HepG2 (cell line): Measurements from ENCODE around the gene BCO2. TPM values are rescaled to one million over a fixed set of nuclear protein-coding genes. Genes with fewer than 3 reads are reported as not detected.
A peak's percentile ranks its signal among the peaks of the same experiment; 100 is the strongest.

Experiments
- FOXK1 ChIP-seq: sonication (generic); formaldehyde crosslinking; IDR thresholded peaks from 2 replicates; pipeline ENCODE4 v1.4.0; 2020; ENCODE audit warnings: low read depth, missing genetic modification reagents, borderline replicate concordance
- HNF4A ChIP-seq: sonication (generic); formaldehyde crosslinking; IDR thresholded peaks from 2 replicates; pipeline ENCODE4 v1.4.0; 2020; ENCODE audit warnings: missing genetic modification reagents
- MATR3 ChIP-seq: sonication (generic); formaldehyde crosslinking; IDR thresholded peaks from 2 replicates; pipeline ENCODE4 v1.4.0; 2020; ENCODE audit warnings: missing genetic modification reagents
- MYC ChIP-seq: sonication (generic); formaldehyde crosslinking; IDR thresholded peaks from 2 replicates; pipeline ENCODE4 v1.9.0; 2021; ENCODE audit warnings: missing genetic modification reagents, borderline replicate concordance
- SOX5 ChIP-seq: IDR thresholded peaks from 2 replicates; pipeline ENCODE4 v1.6.1; 2016; ENCODE audit warnings: borderline replicate concordance
- WIZ ChIP-seq: sonication (generic); formaldehyde crosslinking; IDR thresholded peaks from 2 replicates; pipeline ENCODE4 v1.5.1; 2020; ENCODE audit warnings: mild to moderate bottlenecking, missing genetic modification reagents
- ZMYM3 ChIP-seq: sonication (generic); formaldehyde crosslinking; IDR thresholded peaks from 2 replicates; pipeline ENCODE4 v1.5.1; 2020; ENCODE audit warnings: mild to moderate bottlenecking, missing genetic modification reagents
- ZNF468 ChIP-seq: sonication (generic); formaldehyde crosslinking; IDR thresholded peaks from 2 replicates; pipeline ENCODE4 v1.8.0; 2022; ENCODE audit warnings: mild to moderate bottlenecking, moderate library complexity, missing genetic modification reagents
- ZNF607 ChIP-seq: sonication (generic); formaldehyde crosslinking; IDR thresholded peaks from 2 replicates; pipeline ENCODE4 v1.5.1; 2020; ENCODE audit warnings: missing genetic modification reagents, mild to moderate bottlenecking, borderline replicate concordance
- polyA plus RNA-seq, 8 experiments: library from polyadenylated mRNA; depleted of rRNA in 3 of 8; stranded (reverse) in 7 of 8; unstranded in 1 of 8; fragments of >200 nt; fragmentation: Illumina TruSeq in 4 of 8; extraction: Trizol in 4 of 8; gene quantifications; 2 replicates each; pipeline versions ENCODE4 v1.2.1 to v1.2.3, GENCODE V29; 2011 to 2016; ENCODE audit warnings: low read depth in 4 of 8, missing spikeins in 1 of 8, mixed read lengths in 1 of 8; ENCODE audit not compliant: insufficient read depth in 1 of 8
- total RNA-seq, 5 experiments: library from RNA; depleted of rRNA; stranded (reverse); fragments of >200 nt; fragmentation: Illumina TruSeq; extraction: Trizol; gene quantifications; 2 replicates each; pipeline ENCODE4 v1.2.3, GENCODE V29; 2016; ENCODE audit warnings: low read depth in 1 of 5
- TF ChIP-seq, protein P1 (sequence below): sonication (generic); formaldehyde crosslinking; IDR thresholded peaks from 2 replicates; pipeline ENCODE4 v1.4.0; 2020; ENCODE audit warnings: mild to moderate bottlenecking, missing genetic modification reagents
- TF ChIP-seq, protein P2 (sequence below): sonication (generic); formaldehyde crosslinking; IDR thresholded peaks from one replicate; pipeline ENCODE4 v1.5.1; 2020; ENCODE audit warnings: mild to moderate bottlenecking, missing genetic modification reagents; ENCODE audit errors: not compliant biosample characterization
- TF ChIP-seq, protein P3 (sequence below): sonication (generic); formaldehyde crosslinking; IDR thresholded peaks from 2 replicates; pipeline ENCODE4 v1.4.0; 2020; ENCODE audit warnings: missing genetic modification reagents, low read depth, mild to moderate bottlenecking, borderline replicate concordance
- TF ChIP-seq, protein P4 (sequence below): fragments of 450-650 bp; IDR thresholded peaks from 2 replicates; pipeline ENCODE4 v1.6.1; 2016
- TF ChIP-seq, protein P5 (sequence below): sonication (generic); formaldehyde crosslinking; IDR thresholded peaks from 2 replicates; pipeline ENCODE4 v1.8.1; 2023; ENCODE audit warnings: missing genetic modification reagents, inconsistent platforms, borderline replicate concordance

Gene BCO2
- total and polyA plus RNA-seq, 2 of the 13 experiments (the other 11 are each of a cell fraction or from before 2014, with no cell fraction given), result 0.38 to 0.58 TPM

DNA sequence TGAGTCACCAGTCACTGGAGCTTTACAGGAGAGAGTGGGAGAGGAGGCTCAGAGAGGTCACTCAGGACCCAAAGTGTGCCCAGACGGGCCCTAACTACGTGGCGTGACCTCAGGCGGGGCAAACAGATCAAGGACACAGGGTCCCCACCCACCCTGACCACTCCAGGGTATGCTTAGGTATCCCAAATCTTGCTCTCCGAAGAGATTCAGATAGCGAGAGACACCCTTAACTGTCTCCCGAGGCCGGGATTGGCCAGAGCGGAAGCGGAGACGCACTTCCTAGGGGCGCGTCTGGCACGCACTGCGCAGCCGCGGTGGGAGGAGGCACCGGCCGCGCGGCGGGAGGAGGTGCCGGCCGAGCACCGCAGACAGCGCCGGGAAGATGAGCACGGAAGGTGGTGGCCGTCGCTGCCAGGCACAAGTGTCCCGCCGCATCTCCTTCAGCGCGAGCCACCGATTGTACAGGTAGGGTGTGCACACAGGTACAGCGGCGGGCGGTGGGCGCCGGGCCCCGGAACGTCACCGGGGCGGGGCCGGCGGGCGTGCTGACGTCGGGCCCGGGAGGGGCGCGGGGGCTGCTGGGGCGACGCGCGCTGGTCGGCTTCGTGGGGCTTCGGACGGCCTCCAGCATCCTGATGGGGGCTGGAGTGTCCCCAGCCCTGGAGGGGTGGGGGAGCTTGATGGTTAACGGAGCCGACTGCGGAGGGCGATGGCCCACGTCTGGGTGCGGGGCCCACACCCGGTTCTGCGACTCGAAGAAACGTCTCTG lies 50.9 kb downstream of the BCO2 start, which contains the start of gene PTS (continued):
- peak; percentile 62; the same call in 1 of the 2 replicates for TF ChIP-seq HNF4A (CRISPR knock-in tag)
- TF ChIP-seq MATR3 (CRISPR knock-in tag), result no peak
- TF ChIP-seq FOXK1 (CRISPR knock-in tag), result peak; percentile 68; the same call in 1 of the 2 replicates
- TF ChIP-seq, protein P1, sequence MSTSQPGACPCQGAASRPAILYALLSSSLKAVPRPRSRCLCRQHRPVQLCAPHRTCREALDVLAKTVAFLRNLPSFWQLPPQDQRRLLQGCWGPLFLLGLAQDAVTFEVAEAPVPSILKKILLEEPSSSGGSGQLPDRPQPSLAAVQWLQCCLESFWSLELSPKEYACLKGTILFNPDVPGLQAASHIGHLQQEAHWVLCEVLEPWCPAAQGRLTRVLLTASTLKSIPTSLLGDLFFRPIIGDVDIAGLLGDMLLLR (CRISPR knock-in tag), result peak; percentile 61; the same call in 1 of the 2 replicates
- peak; percentile 84; the same call in 1 of the 2 replicates for TF ChIP-seq ZNF607 (CRISPR knock-in tag)
- peak; percentile 74 for TF ChIP-seq ZMYM3 (CRISPR knock-in tag)
- TF ChIP-seq WIZ (CRISPR knock-in tag), result peak; percentile 79; the same call in 1 of the 2 replicates
- TF ChIP-seq, protein P2, sequence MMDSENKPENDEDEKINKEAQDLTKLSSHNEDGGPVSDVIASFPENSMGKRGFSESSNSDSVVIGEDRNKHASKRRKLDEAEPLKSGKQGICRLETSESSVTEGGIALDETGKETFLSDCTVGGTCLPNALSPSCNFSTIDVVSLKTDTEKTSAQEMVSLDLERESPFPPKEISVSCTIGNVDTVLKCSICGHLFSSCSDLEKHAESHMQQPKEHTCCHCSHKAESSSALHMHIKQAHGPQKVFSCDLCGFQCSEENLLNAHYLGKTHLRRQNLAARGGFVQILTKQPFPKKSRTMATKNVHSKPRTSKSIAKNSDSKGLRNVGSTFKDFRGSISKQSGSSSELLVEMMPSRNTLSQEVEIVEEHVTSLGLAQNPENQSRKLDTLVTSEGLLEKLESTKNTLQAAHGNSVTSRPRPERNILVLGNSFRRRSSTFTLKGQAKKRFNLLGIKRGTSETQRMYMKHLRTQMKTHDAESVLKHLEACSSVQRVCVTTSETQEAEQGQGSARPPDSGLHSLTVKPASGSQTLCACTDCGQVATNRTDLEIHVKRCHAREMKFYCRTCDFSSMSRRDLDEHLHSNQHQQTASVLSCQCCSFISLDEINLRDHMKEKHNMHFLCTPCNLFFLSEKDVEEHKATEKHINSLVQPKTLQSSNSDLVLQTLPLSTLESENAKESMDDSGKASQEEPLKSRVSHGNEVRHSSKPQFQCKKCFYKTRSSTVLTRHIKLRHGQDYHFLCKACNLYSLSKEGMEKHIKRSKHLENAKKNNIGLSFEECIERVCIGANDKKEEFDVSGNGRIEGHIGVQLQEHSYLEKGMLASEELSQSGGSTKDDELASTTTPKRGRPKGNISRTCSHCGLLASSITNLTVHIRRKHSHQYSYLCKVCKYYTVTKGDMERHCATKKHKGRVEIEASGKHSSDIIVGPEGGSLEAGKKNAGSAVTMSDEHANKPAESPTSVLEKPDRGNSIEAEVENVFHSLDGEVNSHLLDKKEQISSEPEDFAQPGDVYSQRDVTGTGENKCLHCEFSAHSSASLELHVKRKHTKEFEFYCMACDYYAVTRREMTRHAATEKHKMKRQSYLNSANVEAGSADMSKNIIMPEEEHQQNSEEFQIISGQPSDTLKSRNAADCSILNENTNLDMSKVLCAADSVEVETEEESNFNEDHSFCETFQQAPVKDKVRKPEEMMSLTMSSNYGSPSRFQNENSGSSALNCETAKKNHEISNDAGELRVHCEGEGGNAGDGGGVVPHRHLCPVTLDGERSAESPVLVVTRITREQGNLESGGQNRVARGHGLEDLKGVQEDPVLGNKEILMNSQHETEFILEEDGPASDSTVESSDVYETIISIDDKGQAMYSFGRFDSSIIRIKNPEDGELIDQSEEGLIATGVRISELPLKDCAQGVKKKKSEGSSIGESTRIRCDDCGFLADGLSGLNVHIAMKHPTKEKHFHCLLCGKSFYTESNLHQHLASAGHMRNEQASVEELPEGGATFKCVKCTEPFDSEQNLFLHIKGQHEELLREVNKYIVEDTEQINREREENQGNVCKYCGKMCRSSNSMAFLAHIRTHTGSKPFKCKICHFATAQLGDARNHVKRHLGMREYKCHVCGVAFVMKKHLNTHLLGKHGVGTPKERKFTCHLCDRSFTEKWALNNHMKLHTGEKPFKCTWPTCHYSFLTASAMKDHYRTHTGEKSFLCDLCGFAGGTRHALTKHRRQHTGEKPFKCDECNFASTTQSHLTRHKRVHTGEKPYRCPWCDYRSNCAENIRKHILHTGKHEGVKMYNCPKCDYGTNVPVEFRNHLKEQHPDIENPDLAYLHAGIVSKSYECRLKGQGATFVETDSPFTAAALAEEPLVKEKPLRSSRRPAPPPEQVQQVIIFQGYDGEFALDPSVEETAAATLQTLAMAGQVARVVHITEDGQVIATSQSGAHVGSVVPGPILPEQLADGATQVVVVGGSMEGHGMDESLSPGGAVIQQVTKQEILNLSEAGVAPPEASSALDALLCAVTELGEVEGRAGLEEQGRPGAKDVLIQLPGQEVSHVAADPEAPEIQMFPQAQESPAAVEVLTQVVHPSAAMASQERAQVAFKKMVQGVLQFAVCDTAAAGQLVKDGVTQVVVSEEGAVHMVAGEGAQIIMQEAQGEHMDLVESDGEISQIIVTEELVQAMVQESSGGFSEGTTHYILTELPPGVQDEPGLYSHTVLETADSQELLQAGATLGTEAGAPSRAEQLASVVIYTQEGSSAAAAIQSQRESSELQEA (CRISPR knock-in tag), result peak; percentile 8
- peak; percentile 17; the same call in 1 of the 2 replicates for TF ChIP-seq SOX5
- TF ChIP-seq, protein P3, sequence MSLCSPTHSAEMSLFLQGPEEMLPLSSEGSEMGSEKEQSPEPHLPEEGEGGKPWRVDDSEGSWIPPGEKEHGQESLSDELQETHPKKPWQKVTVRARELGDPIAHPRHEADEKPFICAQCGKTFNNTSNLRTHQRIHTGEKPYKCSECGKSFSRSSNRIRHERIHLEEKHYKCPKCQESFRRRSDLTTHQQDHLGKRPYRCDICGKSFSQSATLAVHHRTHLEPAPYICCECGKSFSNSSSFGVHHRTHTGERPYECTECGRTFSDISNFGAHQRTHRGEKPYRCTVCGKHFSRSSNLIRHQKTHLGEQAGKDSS, result peak; percentile 74
- TF ChIP-seq, protein P4, sequence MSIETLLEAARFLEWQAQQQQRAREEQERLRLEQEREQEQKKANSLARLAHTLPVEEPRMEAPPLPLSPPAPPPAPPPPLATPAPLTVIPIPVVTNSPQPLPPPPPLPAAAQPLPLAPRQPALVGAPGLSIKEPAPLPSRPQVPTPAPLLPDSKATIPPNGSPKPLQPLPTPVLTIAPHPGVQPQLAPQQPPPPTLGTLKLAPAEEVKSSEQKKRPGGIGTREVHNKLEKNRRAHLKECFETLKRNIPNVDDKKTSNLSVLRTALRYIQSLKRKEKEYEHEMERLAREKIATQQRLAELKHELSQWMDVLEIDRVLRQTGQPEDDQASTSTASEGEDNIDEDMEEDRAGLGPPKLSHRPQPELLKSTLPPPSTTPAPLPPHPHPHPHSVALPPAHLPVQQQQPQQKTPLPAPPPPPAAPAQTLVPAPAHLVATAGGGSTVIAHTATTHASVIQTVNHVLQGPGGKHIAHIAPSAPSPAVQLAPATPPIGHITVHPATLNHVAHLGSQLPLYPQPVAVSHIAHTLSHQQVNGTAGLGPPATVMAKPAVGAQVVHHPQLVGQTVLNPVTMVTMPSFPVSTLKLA, result no peak
- TF ChIP-seq MYC (CRISPR knock-in tag), result peak; percentile 82; the same call in 1 of the 2 replicates
- TF ChIP-seq, protein P5, sequence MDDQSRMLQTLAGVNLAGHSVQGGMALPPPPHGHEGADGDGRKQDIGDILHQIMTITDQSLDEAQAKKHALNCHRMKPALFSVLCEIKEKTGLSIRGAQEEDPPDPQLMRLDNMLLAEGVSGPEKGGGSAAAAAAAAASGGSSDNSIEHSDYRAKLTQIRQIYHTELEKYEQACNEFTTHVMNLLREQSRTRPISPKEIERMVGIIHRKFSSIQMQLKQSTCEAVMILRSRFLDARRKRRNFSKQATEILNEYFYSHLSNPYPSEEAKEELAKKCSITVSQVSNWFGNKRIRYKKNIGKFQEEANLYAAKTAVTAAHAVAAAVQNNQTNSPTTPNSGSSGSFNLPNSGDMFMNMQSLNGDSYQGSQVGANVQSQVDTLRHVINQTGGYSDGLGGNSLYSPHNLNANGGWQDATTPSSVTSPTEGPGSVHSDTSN, result 0 out of 2 replicates have a peak, but pooled peaks have one; percentile 30
- TF ChIP-seq ZNF468 (CRISPR knock-in tag), result peak; percentile 29; the same call in 1 of the 2 replicates
